SU-DHL-6 (cell line): ENCODE data around the gene KCTD17.

ENCODE experiments used
- H2AFZ ChIP-seq: fragments of 200-600 bp; sonication (generic); 2 replicates; pipeline ENCODE4 v1.6.1; 2014; ENCODE audit warnings: low read depth, mild to moderate bottlenecking, moderate library complexity, mixed read lengths, antibody characterized with exemption, low read length; ENCODE audit not compliant: severe bottlenecking
- H3F3A ChIP-seq: fragments of 200-600 bp; shearing (Covaris generic); 2 replicates; pipeline ENCODE4 v1.6.0; 2016; ENCODE audit warnings: antibody characterized with exemption, mild to moderate bottlenecking; ENCODE audit not compliant: insufficient read depth
- H3K27ac ChIP-seq: fragments of 200-600 bp; sonication (generic); 2 replicates; pipeline ENCODE4 v1.5.1; 2016; ENCODE audit warnings: low read depth, mild to moderate bottlenecking, low read length, moderate library complexity, mixed read lengths
- H3K27me3 ChIP-seq: fragments of 200-600 bp; sonication (generic), shearing (Covaris generic); 2 replicates; pipeline ENCODE4 v1.6.0; 2014; ENCODE audit warnings: mild to moderate bottlenecking, low read length
- H3K36me3 ChIP-seq: fragments of 200-600 bp; sonication (generic); 2 replicates; pipeline ENCODE4 v1.6.1; 2014; ENCODE audit warnings: mild to moderate bottlenecking, low read length, mixed read lengths
- H3K4me2 ChIP-seq: fragments of 300-600, 200-600 bp; shearing (Covaris generic), sonication (generic); 2 replicates; pipeline ENCODE4 v1.6.0; 2014; ENCODE audit warnings: low read length, low read depth, mild to moderate bottlenecking; ENCODE audit not compliant: poor library complexity, severe bottlenecking
- H3K4me3 ChIP-seq: fragments of 200-600 bp; sonication (generic); 2 replicates; pipeline ENCODE4 v1.5.1; 2014; ENCODE audit warnings: antibody characterized with exemption, low read length, mild to moderate bottlenecking, mixed read lengths; ENCODE audit not compliant: insufficient read depth, poor library complexity, severe bottlenecking
- H3K79me2 ChIP-seq: fragments of 200-600 bp; sonication (generic); 2 replicates; pipeline ENCODE4 v1.6.1; 2014; ENCODE audit warnings: mild to moderate bottlenecking, low read length, moderate library complexity; ENCODE audit not compliant: insufficient read depth
- H3K9ac ChIP-seq: fragments of 200-600 bp; sonication (generic); 2 replicates; pipeline ENCODE4 v1.7.0; 2014; ENCODE audit warnings: mild to moderate bottlenecking, low read length
- H3K9me2 ChIP-seq: fragments of 200-600 bp; sonication (generic); replicated peaks from 2 replicates; pipeline ENCODE4 v1.6.1; 2014; ENCODE audit warnings: low read length; ENCODE audit not compliant: insufficient read depth
- H3K9me3 ChIP-seq: fragments of 200-600 bp; sonication (generic); 2 replicates; pipeline ENCODE4 v1.6.1; 2014; ENCODE audit warnings: low read length, mixed read lengths; ENCODE audit not compliant: insufficient read depth
- H4K20me1 ChIP-seq: fragments of 200-600 bp; sonication (generic); 2 replicates; pipeline ENCODE4 v1.6.1; 2014; ENCODE audit warnings: low read depth, mild to moderate bottlenecking, antibody characterized with exemption, low read length, moderate library complexity, mixed read lengths
- CTCF ChIP-seq: fragments of 200-600 bp; sonication (generic); IDR thresholded peaks from one replicate; pipeline ENCODE4 v1.5.1; 2017; ENCODE audit warnings: antibody characterized with exemption, mild to moderate bottlenecking, low read length, moderate library complexity; ENCODE audit not compliant: insufficient read depth, poor library complexity, severe bottlenecking
- EZH2phosphoT487 ChIP-seq: fragments of 200-600 bp; sonication (generic), shearing (Covaris generic); conservative IDR thresholded peaks from 2 replicates; pipeline ENCODE4 v1.6.1; 2018; ENCODE audit warnings: mild to moderate bottlenecking, antibody characterized with exemption, low read length, moderate library complexity, mixed read lengths

KCTD17 gene

GRCh38 chr22:37054600-37055365 lies 3.2 kb downstream of the KCTD17 start:
- H3K9me3 ChIP-seq = no peaks in the 10 kb centered on the region
- H2AFZ ChIP-seq = no peak overlapping the region
- no peak overlapping the region for H3K4me3 ChIP-seq
- H3K36me3 ChIP-seq = no peaks in the 10 kb centered on the region
- no peak overlapping the region for H3K9ac ChIP-seq
- H4K20me1 ChIP-seq = no peaks in the 10 kb centered on the region
- no peaks in the 10 kb centered on the region for H3K9me2 ChIP-seq
- H3K27me3 ChIP-seq = no peaks in the 10 kb centered on the region
- no peaks in the 10 kb centered on the region for H3F3A ChIP-seq
- H3K4me2 ChIP-seq = no peak overlapping the region
- H3K27ac ChIP-seq = no peak overlapping the region
- no peaks in the 10 kb centered on the region for H3K79me2 ChIP-seq
- TF ChIP-seq CTCF = no peak
- TF ChIP-seq EZH2phosphoT487 = no peak

GRCh38 chr22:37056246-37056645 lies 4.7 kb downstream of the KCTD17 start:
- Histone ChIP-seq H3K9me3 (no peaks in the 10 kb centered on the region), H3F3A (no peaks in the 10 kb centered on the region), H3K36me3 (no peaks in the 10 kb centered on the region), H3K27ac (no peak overlapping the region), H3K4me2 (no peak overlapping the region), H2AFZ (no peak overlapping the region), H3K9me2 (no peaks in the 10 kb centered on the region), H3K4me3 (no peak overlapping the region), H3K27me3 (no peaks in the 10 kb centered on the region), H3K9ac (no peak overlapping the region), H3K79me2 (no peaks in the 10 kb centered on the region), H4K20me1 (no peaks in the 10 kb centered on the region)
- TF ChIP-seq CTCF = no peak
- TF ChIP-seq EZH2phosphoT487 = no peak

GRCh38 chr22:37057226-37057625 lies 5.7 kb downstream of the KCTD17 start:
- no peak overlapping the region for H2AFZ ChIP-seq
- no peak overlapping the region for H3K4me2 ChIP-seq
- TF ChIP-seq CTCF = no peak
- no peak for TF ChIP-seq EZH2phosphoT487
- no peaks in the 10 kb centered on the region for H3K79me2 ChIP-seq
- H3K9me2 ChIP-seq = no peaks in the 10 kb centered on the region
- H3K27me3 ChIP-seq = no peaks in the 10 kb centered on the region
- no peak overlapping the region for H3K4me3 ChIP-seq
- H3F3A ChIP-seq = no peaks in the 10 kb centered on the region
- H4K20me1 ChIP-seq = no peaks in the 10 kb centered on the region
- no peak overlapping the region for H3K27ac ChIP-seq
- no peaks in the 10 kb centered on the region for H3K36me3 ChIP-seq
- H3K9me3 ChIP-seq = no peaks in the 10 kb centered on the region
- H3K9ac ChIP-seq = no peak overlapping the region
